ENCODE measurements around the gene GNG7.
"Not testable (repeated sequence)": the region's sequence is repeated elsewhere in the genome, so short reads cannot be mapped to it uniquely, and the experiment has no call there.

Gene GNG7

GRCh38 chr19:2641332-2641698 is 61.2 kb downstream of the GNG7 start:
- no peak for DNase-seq (ENCODE audit: low spot score)

- no peak for DNase-seq (ENCODE audit: low spot score)
Observed at GRCh38 chr19:2640563-2641331, 61.7 kb downstream of the GNG7 start.

- no peak for DNase-seq (ENCODE audit: low spot score)
Observed at GRCh38 chr19:2639999-2640398, 62.5 kb downstream of the GNG7 start.

- DNase-seq (ENCODE audit: low spot score): no peak
Observed at GRCh38 chr19:2638417-2638940, 64.0 kb downstream of the GNG7 start.

- DNase-seq (ENCODE audit: low spot score): peak; percentile 91
Observed at GRCh38 chr19:2636897-2637683, 65.4 kb downstream of the GNG7 start.

GRCh38 chr19:2636141-2636896 is 66.2 kb downstream of the GNG7 start:
- DNase-seq (ENCODE audit: low spot score): no peak

GRCh38 chr19:2634960-2635359 is 67.5 kb downstream of the GNG7 start:
- no peak for DNase-seq (ENCODE audit: low spot score)

GRCh38 chr19:2634228-2634951 is 68.1 kb downstream of the GNG7 start:
- no peak for DNase-seq (ENCODE audit: low spot score)

GRCh38 chr19:2633693-2634075 is 68.8 kb downstream of the GNG7 start:
- DNase-seq (ENCODE audit: low spot score): no peak

GRCh38 chr19:2631213-2631821 is 71.2 kb downstream of the GNG7 start:
- no peak for DNase-seq (ENCODE audit: low spot score)

- DNase-seq (ENCODE audit: low spot score): no peak
Observed at GRCh38 chr19:2630352-2631001, 72.0 kb downstream of the GNG7 start.

- no peak for DNase-seq (ENCODE audit: low spot score)
Observed at GRCh38 chr19:2629491-2630351, 72.8 kb downstream of the GNG7 start.

- DNase-seq (ENCODE audit: low spot score): no peak
Observed at GRCh38 chr19:2628597-2628996, 73.9 kb downstream of the GNG7 start.

GRCh38 chr19:2627855-2628254 is 74.6 kb downstream of the GNG7 start:
- no peak for DNase-seq (ENCODE audit: low spot score)

GRCh38 chr19:2627319-2627829 is 75.1 kb downstream of the GNG7 start:
- DNase-seq (ENCODE audit: low spot score): peak; percentile 95

- DNase-seq (ENCODE audit: low spot score): no peak
Observed at GRCh38 chr19:2625434-2625833, 77.1 kb downstream of the GNG7 start.

- DNase-seq (ENCODE audit: low spot score): no peak
Observed at GRCh38 chr19:2624537-2625091, 77.9 kb downstream of the GNG7 start.

- DNase-seq (ENCODE audit: low spot score): no peak
Observed at GRCh38 chr19:2623798-2624197, 78.7 kb downstream of the GNG7 start.

GRCh38 chr19:2622371-2622961 is 80.0 kb downstream of the GNG7 start:
- not testable (repeated sequence) for DNase-seq (ENCODE audit: low spot score)
